IMR-90 (cell line): ENCODE data around the gene RSBN1.

ENCODE experiments used
- MXI1 ChIP-seq: IDR thresholded peaks from 2 replicates; pipeline ENCODE4 v1.6.1; 2012; ENCODE audit warnings: low read depth, mild to moderate bottlenecking, low read length, moderate library complexity, borderline replicate concordance
- POLR2A ChIP-seq: IDR thresholded peaks from 2 replicates; pipeline ENCODE4 v1.6.1; 2012; ENCODE audit warnings: mild to moderate bottlenecking, low read depth, low read length
- RCOR1 ChIP-seq: IDR thresholded peaks from 2 replicates; pipeline ENCODE4 v1.6.1; 2012; ENCODE audit warnings: mild to moderate bottlenecking, low read length, improper control_type of control experiment; ENCODE audit not compliant: insufficient replicate concordance

DNA sequence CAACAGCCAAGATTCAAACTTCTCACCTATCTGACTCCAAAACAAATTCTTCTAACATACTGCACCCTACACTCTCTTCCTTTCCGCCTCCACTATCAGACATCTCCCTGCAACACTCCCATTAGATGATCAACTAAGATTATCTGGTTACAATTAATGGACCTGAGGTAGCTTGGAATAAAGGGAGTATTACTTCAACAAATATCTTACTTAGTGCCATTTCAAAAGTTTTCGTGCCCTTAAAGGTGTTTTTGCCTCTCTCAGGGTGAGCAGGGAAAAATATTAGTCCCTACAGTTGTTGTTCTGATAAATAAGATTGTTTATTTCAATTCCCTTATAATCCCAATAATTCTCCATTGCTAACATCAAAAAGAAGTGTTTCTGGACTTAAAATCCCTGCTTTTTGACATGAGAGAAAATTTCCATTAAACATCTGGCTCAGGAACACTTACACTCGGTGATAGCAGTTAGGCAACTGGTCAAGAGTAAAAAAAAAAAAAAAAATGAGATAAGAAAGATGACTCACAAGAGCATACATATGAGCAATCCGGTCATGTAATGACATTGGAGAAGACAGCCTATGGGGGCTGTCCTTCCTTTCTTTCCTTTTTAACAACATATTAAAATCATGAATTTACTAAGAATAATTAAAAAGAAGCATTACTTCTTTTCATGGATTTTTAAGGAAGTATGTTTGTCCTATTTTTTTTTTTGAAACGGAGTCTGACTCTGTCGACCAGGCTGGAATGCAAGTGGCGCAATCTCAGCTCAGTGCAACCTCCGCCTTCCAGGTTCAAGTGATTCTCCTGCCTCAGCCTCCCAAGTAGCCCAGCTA lies 7.6 kb downstream of the RSBN1 start:
- TF ChIP-seq POLR2A (no peak), MXI1 (no peak), RCOR1 (no peak)
